GM12874 (cell line): Measurements from ENCODE around the gene SMARCB1.

Experiments used
- TF ChIP-seq, protein P1 (sequence below): IDR thresholded peaks from 2 replicates; pipeline ENCODE4 v1.5.1; 2011; ENCODE audit warnings: low read depth, mild to moderate bottlenecking, control low read depth, low read length, moderate library complexity; ENCODE audit not compliant: insufficient read depth

SMARCB1 gene

DNA sequence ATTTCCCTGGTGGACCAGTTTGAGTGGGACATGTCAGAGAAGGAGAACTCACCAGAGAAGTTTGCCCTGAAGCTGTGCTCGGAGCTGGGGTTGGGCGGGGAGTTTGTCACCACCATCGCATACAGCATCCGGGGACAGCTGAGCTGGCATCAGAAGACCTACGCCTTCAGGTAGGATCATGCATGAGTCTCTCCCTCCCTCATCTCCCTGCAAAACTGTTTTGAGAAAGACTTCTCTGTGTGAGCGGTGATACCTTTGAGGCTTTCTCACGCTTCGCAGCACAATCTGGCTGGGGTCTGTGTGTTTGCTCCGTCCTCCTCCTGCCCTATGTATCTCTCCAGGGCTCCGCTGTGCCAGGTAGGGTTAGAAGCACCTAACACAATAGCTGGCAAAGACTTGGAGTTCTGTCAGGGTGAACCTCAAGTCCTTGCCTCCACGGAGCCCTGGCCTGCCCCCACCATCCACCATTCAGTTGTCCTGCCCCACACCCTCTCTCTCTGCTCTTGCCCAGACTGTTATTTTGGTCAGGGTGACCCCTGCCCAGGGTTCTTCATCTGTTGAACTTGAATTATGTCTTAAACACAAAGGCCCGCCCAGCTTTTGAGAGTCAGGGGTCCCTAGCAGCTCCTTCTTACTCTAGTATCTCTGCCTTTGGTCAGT, 38.6 kb downstream of the SMARCB1 start:
- TF ChIP-seq, protein P1, sequence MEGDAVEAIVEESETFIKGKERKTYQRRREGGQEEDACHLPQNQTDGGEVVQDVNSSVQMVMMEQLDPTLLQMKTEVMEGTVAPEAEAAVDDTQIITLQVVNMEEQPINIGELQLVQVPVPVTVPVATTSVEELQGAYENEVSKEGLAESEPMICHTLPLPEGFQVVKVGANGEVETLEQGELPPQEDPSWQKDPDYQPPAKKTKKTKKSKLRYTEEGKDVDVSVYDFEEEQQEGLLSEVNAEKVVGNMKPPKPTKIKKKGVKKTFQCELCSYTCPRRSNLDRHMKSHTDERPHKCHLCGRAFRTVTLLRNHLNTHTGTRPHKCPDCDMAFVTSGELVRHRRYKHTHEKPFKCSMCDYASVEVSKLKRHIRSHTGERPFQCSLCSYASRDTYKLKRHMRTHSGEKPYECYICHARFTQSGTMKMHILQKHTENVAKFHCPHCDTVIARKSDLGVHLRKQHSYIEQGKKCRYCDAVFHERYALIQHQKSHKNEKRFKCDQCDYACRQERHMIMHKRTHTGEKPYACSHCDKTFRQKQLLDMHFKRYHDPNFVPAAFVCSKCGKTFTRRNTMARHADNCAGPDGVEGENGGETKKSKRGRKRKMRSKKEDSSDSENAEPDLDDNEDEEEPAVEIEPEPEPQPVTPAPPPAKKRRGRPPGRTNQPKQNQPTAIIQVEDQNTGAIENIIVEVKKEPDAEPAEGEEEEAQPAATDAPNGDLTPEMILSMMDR, result no peak

DNA sequence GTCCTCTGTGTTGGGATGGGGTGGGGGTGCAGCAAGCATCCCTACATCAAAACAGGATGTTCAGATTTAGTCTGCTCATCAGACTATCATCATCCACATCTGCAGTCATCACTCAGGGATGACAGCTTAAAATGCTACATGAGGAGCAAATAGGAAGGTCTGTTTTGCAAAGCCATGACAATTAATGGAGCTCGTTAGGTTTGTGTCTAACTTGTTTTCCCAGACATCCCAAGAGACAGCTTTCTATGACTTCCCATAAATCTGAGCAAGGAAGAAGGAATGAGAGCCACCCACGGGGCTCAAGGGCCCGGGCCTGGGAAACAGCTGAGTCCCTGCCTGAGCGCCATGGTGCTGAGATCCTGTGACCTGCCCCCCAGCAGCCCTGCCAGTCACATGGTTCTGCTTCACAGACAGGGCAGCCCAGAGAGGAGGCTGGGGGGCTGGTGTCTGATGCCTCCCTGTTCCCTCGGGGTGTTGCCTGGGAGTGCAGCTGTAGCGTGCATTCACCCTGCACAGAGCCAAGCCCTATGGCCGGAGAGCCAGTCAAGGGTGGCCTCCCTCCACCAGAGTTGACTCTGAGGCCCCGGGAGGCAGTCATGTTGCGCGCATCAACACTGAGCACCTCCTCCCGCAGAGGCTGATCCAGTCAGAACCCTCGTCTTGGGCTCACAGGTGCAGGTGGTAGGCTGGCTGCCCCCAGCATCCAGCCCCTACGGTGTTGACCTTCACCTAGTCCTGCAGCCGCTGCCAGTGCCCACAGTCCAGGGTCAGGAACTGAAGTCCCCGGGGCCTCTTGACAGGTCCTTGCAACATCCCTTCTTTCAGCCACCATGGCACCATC, 40.0 kb downstream of the SMARCB1 start:
- TF ChIP-seq, protein P1, result no peak

DNA sequence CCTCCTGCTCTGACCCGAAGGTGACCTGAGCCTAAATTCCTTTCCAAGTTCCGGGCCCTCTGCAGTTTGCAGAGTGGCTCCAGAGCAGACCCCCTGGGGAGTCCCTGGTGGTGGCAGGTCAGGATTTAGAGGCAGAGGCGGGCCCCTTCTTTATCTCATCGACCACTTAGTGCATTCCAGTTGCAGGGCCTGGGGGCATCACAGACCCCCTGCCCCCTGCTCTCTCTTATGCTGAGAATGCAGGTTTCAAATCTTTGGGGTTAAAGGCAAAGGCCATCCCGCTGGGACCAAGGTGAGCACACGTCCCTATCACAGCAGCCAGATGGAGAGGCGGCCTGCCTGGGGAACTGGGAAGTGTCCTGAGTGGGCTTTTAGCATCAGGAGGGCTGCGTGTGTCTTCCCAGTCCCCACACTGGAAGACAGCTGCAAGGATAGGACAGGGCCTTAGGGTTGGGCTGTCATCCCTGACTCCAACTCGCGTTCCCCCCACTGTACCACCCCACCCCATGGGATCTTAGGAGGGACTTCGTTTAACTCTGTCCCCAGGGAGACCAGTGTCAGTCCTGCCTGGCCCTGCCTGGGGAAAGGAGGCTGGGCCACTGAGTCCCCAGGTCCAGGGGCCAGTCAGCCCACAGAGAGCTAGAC, 40.7 kb downstream of the SMARCB1 start:
- TF ChIP-seq, protein P1, result no peak

DNA sequence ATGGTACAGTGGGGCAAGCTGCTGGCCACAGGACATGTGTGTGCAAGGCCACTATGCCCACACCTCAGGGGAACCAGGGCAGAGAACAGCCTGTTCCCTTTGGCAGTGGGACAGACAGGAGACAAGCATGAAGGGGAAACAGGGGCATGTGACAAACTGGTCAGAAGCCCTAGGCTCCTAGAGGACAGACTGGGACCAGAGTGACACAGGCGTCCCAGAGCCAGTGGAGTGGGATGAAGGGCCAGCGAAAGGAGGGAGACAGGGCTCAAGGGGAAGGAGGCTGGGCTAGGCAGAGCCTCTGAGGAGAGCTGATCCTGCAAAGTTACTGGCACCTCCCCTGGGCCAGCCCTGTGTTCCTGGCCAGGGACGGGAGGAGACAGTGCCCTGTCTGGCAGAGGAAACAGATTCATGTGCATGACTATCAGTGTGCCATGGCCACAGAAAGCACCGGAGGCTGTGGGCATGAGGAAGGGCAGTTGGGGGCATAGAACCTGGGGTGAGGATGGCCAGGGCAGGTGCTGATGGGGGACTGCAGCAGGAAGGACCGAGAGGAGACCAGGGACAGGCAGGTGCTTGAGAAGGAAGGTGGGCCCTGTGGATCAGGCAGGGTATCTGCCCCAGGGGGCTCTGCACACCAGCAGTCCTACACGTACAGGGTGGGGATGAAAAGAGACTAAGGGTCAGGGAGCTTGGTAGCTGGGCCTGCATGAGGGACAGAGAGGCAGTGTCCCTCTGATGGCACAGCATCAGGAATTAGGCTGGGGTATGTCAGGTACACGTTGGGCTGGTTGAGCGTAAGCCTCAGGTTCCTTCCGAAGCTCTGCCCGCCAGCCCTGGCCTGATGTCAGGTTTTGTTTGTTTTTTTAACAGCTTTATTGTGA, 42.3 kb downstream of the SMARCB1 start:
- TF ChIP-seq, protein P1, result no peak

DNA sequence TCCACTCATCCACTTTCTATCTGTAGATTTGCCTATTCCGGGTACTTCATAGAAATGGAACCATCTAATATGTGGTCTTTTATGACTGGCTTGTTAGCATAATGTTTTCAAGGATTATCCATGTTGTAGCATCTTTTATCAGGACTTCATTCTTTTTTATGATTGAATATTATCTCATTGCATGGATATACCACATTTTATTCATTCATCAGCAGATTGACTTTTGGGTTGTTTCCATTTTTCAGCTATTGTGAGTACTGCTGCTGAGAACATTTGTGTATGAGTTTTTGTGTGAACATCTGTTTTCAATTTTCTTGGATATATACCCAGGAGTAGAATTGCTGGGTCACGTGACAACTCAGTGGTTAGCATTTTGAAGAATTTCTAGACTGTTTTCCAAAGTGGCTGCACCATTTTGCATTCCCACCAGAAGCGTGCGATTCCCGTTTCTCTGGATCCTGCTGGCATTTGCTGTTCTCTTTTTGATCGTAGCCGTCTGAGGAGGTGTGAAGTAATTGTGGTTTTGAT, 43.1 kb downstream of the SMARCB1 start:
- TF ChIP-seq, protein P1, result no peak

DNA sequence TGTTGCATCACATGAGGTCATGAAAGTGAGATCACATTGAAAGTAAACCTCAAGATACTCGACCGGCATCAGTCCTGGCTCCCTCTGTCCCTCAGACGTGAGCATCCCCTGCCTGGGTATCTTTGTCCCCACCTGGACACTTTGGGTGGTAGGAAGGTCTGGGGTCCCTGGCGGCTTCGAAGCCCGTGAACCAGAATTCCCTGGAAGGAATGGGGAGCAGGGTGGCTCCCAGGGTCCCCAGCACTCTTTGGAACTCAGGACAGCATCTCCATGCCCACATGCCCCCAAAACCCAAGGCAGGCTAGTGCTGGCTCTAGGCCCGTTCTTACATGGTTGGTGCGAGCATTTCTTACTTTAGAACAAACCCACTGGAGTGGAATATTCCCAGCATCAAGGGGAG, 44.5 kb downstream of the SMARCB1 start:
- TF ChIP-seq, protein P1, result no peak
